Upper lobe of left lung (tissue), 6 donors: ENCODE data around the gene ZNF446. TPM values are rescaled to one million over a fixed set of nuclear protein-coding genes. Genes with fewer than 3 reads are reported as not detected.

ENCODE experiments used
- ATAC-seq, 2 donors: fragments of 200-7000 bp; cut with Tn5 transposase; one replicate each; pipeline ENCODE4 v1.9.1; 2022; ENCODE audit warnings: mild to moderate bottlenecking in 2 of 2, moderate library complexity in 2 of 2; ENCODE audit not compliant: low FRiP score in 2 of 2
- DNase-seq, 2 donors: peaks; one replicate each; pipeline ENCODE4 v3.0.0-alpha.2; 2019 to 2020
- H3K27ac ChIP-seq, 4 donors: fragments of 200-600 bp; sonication (generic); one replicate each; pipeline ENCODE4 v1.5.1; 2016 to 2019
- H3K27me3 ChIP-seq, 4 donors: fragments of 200-600 bp; sonication (generic); one replicate each; pipeline ENCODE4 v1.5.1; 2017 to 2019
- H3K36me3 ChIP-seq, 4 donors: fragments of 200-600 bp; sonication (generic); one replicate each; pipeline ENCODE4 v1.5.1; 2016 to 2019
- H3K4me1 ChIP-seq, 4 donors: fragments of 200-600 bp; sonication (generic); one replicate each; pipeline ENCODE4 v1.5.1; 2018 to 2019
- H3K4me3 ChIP-seq, 4 donors: fragments of 200-600 bp; sonication (generic); one replicate each; pipeline ENCODE4 v1.5.1; 2017 to 2019; ENCODE audit warnings: mild to moderate bottlenecking in 2 of 4, moderate library complexity in 1 of 4
- H3K9me3 ChIP-seq, 4 donors: fragments of 200-600 bp; sonication (generic); one replicate each; pipeline ENCODE4 v1.5.1; 2018 to 2019
- EP300 ChIP-seq, 4 donors: sonication (generic); formaldehyde crosslinking; IDR thresholded peaks; one replicate each; pipeline ENCODE4 v1.5.1; 2017; ENCODE audit warnings: antibody characterized with exemption in 4 of 4, control low read depth in 2 of 4
- POLR2A ChIP-seq, 4 donors: fragments of 450-650 bp; IDR thresholded peaks; one replicate each; pipeline ENCODE4 v1.5.1; 2016 to 2017; ENCODE audit warnings: antibody characterized with exemption in 4 of 4, mild to moderate bottlenecking in 2 of 4
- POLR2AphosphoS5 ChIP-seq, 2 donors: sonication (generic); formaldehyde crosslinking; IDR thresholded peaks; one replicate each; pipeline ENCODE4 v1.5.1; 2017; ENCODE audit warnings: antibody characterized with exemption in 2 of 2
- WGBS, 2 donors: methylation state at CpG; one replicate each; pipeline ENCODE4 v1.1.5; 2017 to 2018; 5-methylcytosine and 5-hydroxymethylcytosine counted together
- total RNA-seq, 6 donors: library from RNA; depleted of rRNA in 4 of 6; stranded (reverse); fragments of >200 nt in 4 of 6; gene quantifications; one replicate each; pipeline versions ENCODE4 v1.1.0 to v1.2.1, GENCODE V29; 2016 to 2021
- TF ChIP-seq, protein P1 (sequence below), 6 experiments: fragments of 450-650 bp in 4 of 6; fragments of 200-600 bp in 2 of 6; sonication (generic) in 2 of 6; IDR thresholded peaks; one replicate each; pipeline ENCODE4 v1.5.1; 2016 to 2019; ENCODE audit warnings: antibody characterized with exemption in 6 of 6
- donor health status: DM: no; HTN: no; CAD: no; lungs with moderate emphysema.
- donor health status: DM: no; HTN: yes; CAD: no; lungs with severe emphysema.

The ZNF446 gene
- total RNA-seq: 10 to 100 TPM; 10.1 to 30.4 (median 14.4) TPM

DNA sequence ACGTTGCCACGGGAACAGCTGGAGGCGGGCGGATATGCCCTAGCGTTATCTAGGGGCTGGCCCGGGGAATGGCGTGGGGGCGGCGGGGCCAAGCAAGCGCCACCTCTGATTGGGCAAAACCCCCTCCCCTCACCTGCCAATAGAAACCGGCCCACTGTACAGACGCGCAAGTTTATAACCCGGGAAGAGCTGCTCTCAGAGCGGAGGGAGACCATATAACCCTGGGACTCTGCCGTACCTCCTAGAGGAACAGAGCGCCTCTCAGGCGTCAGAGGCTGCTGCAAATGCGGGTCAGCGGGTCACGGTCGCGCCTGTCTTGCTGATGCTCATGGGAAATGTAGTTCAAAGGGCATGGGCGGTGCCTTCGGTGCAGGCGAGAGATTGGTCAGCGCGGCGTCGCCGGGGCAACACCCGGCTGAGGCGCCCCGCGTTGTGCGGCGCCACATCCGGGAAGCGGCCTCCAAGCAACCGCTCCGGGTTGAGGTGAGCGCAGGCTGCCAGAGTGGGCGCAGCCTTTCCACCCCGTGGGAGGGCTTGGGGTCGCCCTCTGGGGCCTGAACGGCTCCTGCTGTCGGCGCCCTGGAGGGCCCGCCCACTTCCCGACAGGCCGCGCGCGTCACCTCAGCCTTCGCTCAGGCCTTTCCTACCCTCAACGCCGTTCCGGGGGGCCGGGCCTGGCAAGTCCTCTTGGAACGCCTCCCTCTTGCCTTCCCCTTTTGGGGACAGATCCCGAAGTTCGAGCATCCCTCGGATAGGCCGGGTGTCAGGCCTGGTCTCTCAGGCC, at the start of gene ZNF446:
Gene ZNF446, plus strand, starts transcription at position 639 of the 784 bp plus-strand sequence. CDS start 867 bp downstream, outside the sequence.
- peaks cover 4 to 49% (median 35%) of the 10 kb centered on the region in 4 donors for H3K36me3 ChIP-seq
- H3K27ac ChIP-seq: peak within 1 kb of the TSS; percentile 82 to 91 (median 87)
- H3K27me3 ChIP-seq: no peaks in the 10 kb centered on the region
- WGBS, 2 donors: 0 to 1% methylated on average over 16 to 34 of the region's 64 CpGs
- ATAC-seq (peak; percentile 95 to 96), DNase-seq (peak; percentile 97 to 98)
- TF ChIP-seq, protein P1, sequence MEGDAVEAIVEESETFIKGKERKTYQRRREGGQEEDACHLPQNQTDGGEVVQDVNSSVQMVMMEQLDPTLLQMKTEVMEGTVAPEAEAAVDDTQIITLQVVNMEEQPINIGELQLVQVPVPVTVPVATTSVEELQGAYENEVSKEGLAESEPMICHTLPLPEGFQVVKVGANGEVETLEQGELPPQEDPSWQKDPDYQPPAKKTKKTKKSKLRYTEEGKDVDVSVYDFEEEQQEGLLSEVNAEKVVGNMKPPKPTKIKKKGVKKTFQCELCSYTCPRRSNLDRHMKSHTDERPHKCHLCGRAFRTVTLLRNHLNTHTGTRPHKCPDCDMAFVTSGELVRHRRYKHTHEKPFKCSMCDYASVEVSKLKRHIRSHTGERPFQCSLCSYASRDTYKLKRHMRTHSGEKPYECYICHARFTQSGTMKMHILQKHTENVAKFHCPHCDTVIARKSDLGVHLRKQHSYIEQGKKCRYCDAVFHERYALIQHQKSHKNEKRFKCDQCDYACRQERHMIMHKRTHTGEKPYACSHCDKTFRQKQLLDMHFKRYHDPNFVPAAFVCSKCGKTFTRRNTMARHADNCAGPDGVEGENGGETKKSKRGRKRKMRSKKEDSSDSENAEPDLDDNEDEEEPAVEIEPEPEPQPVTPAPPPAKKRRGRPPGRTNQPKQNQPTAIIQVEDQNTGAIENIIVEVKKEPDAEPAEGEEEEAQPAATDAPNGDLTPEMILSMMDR (IDR thresholded peaks at IDR 0.05): peak in 1 of 6 experiments; percentile 12
- TF ChIP-seq POLR2A (IDR thresholded peaks at IDR 0.05): peak in 3 of 4 donors; percentile 22 to 74 (median 38)
- peak; percentile 79 to 85 for TF ChIP-seq POLR2AphosphoS5 (IDR thresholded peaks at IDR 0.05)
- TF ChIP-seq EP300 (IDR thresholded peaks at IDR 0.05): peak in 2 of 4 donors; percentile 6 to 38
- H3K9me3 ChIP-seq: no peaks in the 10 kb centered on the region
- peaks cover 13 to 21% (median 16%) of the 10 kb centered on the region in 4 donors for H3K4me1 ChIP-seq
- peak within 1 kb of the TSS; percentile 55 to 83 (median 58) for H3K4me3 ChIP-seq

DNA sequence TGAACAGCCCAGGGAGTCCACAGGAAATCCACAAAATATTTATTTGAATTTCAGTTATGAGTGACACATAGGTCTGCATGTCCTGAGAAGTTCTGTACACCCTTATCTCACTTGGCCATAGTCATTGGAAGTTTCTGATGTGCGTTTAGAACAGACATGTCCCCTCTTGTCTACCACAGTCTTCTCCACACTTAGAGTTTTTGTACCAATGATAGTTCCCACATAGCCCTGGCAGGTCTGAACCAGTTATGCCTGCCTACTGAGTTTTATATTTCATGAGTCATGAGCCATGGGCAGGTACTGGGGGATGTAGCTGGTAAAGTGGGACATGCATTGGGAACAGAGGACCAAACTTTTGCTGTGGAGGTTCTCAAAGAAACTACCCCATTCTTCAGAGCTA, 47.5 kb upstream of the ZNF446 start:
- Histone ChIP-seq H3K4me3 (no peak overlapping the region), H3K27me3 (no peaks in the 10 kb centered on the region), H3K4me1 (no peaks in the 10 kb centered on the region), H3K36me3 (peaks cover 0 to 12% (median 10%) of the 10 kb centered on the region in 4 donors), H3K27ac (no peak overlapping the region), H3K9me3 (peaks cover 41 to 77% (median 67%) of the 10 kb centered on the region in 4 donors)
- TF ChIP-seq POLR2AphosphoS5 (IDR thresholded peaks at IDR 0.05): no peak
- TF ChIP-seq, protein P1 (IDR thresholded peaks at IDR 0.05): no peak
- no peak for TF ChIP-seq EP300 (IDR thresholded peaks at IDR 0.05)
- no peak for TF ChIP-seq POLR2A (IDR thresholded peaks at IDR 0.05)
- no peak for ATAC-seq
- no peak for DNase-seq
- WGBS, 2 donors: 87 to 100% methylated on average over 1 of the region's 1 CpG

DNA sequence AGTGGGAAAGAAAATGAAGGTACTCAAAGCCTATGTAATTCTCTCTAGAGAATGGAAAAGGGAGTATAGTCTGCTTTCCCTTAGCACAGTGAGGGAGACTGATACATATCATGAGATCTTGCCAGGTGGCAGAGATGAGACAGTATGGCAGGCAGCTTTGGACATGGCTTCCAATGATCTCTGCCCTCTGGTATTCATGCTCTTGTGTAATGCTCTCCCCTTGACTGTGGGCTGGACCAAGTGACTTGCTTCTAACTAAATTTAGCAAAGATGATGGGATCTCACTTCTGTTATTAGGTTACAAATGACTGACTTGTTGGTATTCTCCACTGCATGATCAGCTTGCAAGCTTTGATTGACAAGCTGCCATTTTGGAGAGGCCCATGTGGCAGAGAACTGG, 46.4 kb upstream of the ZNF446 start:
- H3K27ac ChIP-seq: no peak overlapping the region
- peaks cover 7 to 23% (median 21%) of the 10 kb centered on the region in 4 donors for H3K36me3 ChIP-seq
- TF ChIP-seq POLR2AphosphoS5 (IDR thresholded peaks at IDR 0.05): no peak
- no peak for TF ChIP-seq EP300 (IDR thresholded peaks at IDR 0.05)
- TF ChIP-seq, protein P1 (IDR thresholded peaks at IDR 0.05): no peak
- no peak for TF ChIP-seq POLR2A (IDR thresholded peaks at IDR 0.05)
- H3K9me3 ChIP-seq: peaks cover 52 to 88% (median 79%) of the 10 kb centered on the region in 4 donors
- no peak overlapping the region for H3K4me3 ChIP-seq
- H3K4me1 ChIP-seq: no peaks in the 10 kb centered on the region
- DNase-seq (no peak), ATAC-seq (no peak)
- no peaks in the 10 kb centered on the region for H3K27me3 ChIP-seq

DNA sequence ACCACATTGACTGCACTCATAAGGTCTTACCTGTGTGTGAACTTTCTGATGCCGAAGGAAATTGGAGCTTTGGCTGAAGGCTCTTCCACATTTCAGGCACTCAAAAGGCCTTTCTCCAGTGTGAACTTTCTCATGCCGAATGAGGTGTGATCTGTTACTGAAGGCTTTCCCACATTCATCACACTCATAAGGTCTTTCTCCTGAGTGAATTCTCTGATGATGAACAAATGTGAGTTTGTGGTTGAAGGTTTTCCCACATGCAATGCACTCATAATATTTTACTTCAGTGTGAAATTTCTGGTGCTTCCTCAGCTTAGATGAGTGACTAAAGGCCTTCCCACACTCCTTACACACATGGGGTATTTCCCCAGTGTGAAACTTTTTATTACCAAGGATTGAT, 41.9 kb upstream of the ZNF446 start:
- DNase-seq (no peak), ATAC-seq (no peak)
- Histone ChIP-seq H3K36me3 (peaks cover 16 to 51% (median 48%) of the 10 kb centered on the region in 4 donors), H3K27me3 (no peaks in the 10 kb centered on the region), H3K4me1 (peaks cover 2 to 5% (median 3%) of the 10 kb centered on the region in 4 donors), H3K4me3 (no peak overlapping the region), H3K9me3 (peaks cover 73 to 99% (median 92%) of the 10 kb centered on the region in 4 donors), H3K27ac (no peak overlapping the region)
- TF ChIP-seq, protein P1 (IDR thresholded peaks at IDR 0.05): no peak
- TF ChIP-seq POLR2A (IDR thresholded peaks at IDR 0.05) (no peak), POLR2AphosphoS5 (IDR thresholded peaks at IDR 0.05) (no peak), EP300 (IDR thresholded peaks at IDR 0.05) (no peak)
- 98 to 100% methylated on average over 2 of the region's 2 CpGs for WGBS, 2 donors
